ENCODE measurements around the gene SDR42E1.
"Not testable (repeated sequence)": the region's sequence is repeated elsewhere in the genome, so short reads cannot be mapped to it uniquely, and the experiment has no call there.

Gene SDR42E1

GRCh38 chr16:82004601-82005000 is 6.7 kb downstream of the SDR42E1 start:
- DNase-seq (ENCODE audit: low read depth) = no peak

GRCh38 chr16:82002831-82003230 is 8.4 kb downstream of the SDR42E1 start:
- no peak for DNase-seq (ENCODE audit: low read depth)

DNA sequence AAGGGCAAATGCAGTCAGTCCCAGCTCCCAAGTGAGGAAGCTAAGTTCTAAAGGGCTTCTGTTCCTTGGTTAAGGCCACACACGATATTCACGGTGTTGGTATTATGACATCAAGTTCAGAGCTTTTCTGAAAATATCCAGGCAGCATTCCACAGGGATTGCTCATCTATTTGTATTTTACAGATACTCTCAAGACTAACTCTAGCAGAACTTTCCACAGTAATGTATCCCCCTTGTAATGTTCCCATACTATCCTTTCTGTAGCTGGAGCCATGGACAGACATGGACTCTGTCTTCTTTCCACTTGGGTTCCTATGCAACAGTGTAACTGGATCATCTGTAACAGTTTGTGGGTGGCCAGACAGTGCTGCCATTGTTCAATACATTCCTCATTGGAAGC is 13.5 kb downstream of the SDR42E1 start:
- no peak for DNase-seq (ENCODE audit: low read depth)

DNA sequence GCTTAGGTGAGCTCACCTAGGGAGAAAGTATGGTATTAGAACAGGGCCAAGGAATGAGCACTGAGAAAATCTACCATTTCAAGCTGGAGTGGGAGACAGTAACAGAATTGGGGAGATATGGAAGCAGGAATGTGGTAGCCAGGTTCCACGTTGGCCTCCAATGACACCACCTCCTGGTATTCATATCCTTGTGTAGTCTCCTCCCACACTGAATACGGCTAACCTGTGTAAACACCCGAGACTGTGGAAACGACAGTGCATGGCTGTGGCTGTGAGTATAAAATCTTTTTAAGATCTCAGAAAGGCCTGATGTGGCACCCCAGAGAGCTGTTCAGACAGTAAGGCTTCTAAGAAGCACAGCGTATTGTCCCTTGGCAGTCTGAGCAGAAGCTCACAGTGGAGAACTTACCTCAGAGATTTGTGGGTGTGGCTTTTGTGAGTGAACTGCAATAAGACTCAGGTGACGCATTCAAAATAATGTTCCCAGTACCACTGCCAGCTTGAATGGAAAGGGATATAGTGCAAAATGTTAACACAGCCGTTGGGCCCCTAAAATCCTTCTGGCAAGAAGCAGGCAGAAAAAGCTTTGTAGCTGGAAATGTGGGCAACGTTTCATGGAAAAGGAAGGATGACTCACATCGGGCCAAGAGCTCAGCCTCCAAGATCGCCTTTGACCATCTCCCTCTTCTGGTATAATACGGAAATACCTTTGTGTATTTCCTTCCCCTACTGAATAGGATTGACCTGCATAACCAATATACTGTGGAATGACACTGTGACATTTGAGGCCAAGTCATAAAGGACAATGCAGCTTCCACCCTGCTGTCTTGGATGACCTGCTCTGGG is 14.4 kb downstream of the SDR42E1 start:
- DNase-seq (ENCODE audit: low read depth) = no peak

GRCh38 chr16:81995651-81996050 is 15.6 kb downstream of the SDR42E1 start:
- no peak for DNase-seq (ENCODE audit: low read depth)

DNA sequence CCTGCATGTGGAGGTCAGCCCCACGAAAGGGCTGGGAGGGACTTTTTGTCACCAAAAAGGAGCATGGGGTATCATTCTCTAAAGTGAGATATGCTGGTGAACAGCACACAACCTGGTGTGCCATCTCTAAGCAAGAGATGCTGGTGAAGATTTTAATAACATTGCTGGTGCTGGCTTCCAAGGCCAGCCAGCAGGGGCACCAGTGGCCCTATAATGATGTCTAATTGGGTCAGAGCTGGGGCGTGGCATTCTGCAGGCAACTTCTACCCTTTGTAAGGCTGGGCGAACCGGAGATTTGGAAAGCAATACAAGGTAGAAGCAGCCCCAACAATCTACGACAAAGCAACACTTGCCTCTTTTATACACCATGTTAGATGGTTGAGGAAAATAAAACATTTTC is 16.8 kb downstream of the SDR42E1 start:
- DNase-seq (ENCODE audit: low read depth) = no peak

GRCh38 chr16:81992859-81993258 is 18.4 kb downstream of the SDR42E1 start:
- no peak for DNase-seq (ENCODE audit: low read depth)

GRCh38 chr16:81987706-81988105 is 23.6 kb downstream of the SDR42E1 start:
- DNase-seq (ENCODE audit: low read depth) = no peak

DNA sequence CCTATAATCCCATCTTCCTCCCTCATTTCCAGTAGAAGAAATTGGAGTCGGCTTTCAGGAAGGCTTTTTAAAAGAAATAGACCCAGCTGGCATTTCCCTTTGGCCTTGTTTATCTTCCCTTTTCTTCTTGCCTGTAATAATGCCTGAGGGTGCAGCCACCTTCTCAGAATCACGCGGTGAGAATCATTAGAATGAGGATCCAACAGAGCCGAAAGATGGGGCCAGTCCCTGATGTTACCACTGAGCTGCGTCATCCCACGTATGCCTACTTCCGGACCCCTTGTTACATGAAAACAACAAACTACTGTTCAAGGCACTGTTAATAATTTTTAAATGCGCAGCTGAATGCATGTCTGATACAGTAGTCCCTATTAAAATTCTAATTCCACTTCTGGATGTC is 24.1 kb downstream of the SDR42E1 start:
- DNase-seq (ENCODE audit: low read depth) = no peak

- not testable (repeated sequence) for DNase-seq (ENCODE audit: low read depth)
These were observed 33.8 kb downstream of the SDR42E1 start for GRCh38 chr16:81977335-81977942.

GRCh38 chr16:81975637-81976036 is 35.6 kb downstream of the SDR42E1 start:
- no peak for DNase-seq (ENCODE audit: low read depth)

DNA sequence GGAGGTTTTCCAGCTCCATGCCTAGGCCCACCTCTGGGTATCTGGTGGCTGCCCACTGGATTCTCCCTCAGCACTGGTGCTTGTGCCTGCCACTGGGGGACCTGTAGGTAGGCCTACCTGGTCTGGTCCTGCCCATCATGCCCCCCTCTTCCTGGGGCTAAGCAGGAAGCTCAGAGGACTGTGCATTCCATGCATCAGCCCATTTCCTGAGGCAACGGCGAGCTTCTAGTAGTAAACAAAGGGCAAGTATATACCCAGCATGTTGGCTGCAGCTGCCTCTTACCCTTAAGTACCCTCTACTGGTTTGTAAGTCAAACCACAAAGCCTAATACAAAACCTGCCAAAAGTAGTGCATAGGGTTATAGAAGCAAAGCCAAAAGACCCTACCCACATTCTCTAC is 37.5 kb downstream of the SDR42E1 start:
- DNase-seq (ENCODE audit: low read depth) = no peak

- DNase-seq (ENCODE audit: low read depth) = no peak
These were observed 39.4 kb downstream of the SDR42E1 start for GRCh38 chr16:81971853-81972252.

- no peak for DNase-seq (ENCODE audit: low read depth)
These were observed 43.9 kb downstream of the SDR42E1 start for GRCh38 chr16:81967358-81967757.

DNA sequence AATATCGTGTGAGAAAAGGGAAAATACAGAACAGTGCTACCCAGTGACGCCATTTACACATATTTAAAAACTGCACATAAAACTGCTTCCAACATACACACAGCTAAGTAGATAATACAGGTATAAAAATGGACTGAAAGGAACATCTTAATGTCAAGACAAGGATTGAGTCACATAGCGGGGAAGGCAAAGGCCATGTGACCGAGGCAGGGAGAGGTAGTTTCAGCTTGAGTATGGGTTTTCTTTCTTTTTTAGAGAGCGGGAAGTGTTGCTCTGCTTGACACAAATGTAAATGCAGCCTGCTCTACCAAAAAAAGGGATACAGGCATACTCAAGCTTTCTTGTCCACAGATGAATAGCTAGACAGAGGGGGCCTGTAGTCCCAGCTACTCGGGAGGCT is 46.5 kb downstream of the SDR42E1 start:
- no peak for DNase-seq (ENCODE audit: low read depth)

GRCh38 chr16:81956213-81956948 is 54.9 kb downstream of the SDR42E1 start:
- no peak for DNase-seq (ENCODE audit: low read depth)

DNA sequence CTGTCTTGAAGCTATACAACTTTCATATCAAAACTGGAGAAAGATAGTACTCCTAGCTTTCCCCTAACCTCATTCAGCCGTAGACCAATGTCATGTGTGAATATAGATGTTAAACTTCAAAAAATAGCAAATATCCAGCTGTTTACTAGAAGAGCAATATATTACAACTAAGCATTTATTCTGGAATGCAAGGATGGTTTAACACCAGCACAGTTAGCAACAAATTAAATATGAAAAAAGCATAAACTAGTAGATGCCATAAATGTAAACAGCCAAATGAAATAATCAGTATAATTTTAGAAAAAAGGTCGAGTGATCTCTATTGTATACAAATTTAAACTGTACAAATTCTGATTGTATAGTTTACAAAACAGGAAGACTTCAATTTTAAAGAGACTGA is 59.7 kb downstream of the SDR42E1 start:
- no peak for DNase-seq (ENCODE audit: low read depth)

DNA sequence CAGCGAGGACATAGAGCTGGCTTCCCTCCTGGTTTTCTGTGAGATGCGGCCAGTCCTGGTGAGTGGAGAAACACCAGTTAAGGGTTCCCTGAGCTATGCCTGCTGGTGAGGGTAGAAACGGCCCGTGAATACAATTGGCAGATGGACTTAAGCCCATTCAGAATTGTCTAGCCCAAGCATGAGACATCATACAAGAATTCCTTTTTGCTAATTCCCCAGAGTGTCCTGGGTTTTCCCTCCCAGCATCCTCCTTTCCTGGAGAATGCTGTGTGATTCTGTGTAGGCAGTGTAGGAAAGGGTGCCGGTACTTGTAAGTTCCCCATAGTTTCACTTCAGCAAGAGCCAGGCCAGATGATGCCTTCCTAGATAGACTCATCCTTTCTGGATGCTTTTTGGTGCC is 65.1 kb downstream of the SDR42E1 start:
- DNase-seq (ENCODE audit: low read depth) = no peak

DNA sequence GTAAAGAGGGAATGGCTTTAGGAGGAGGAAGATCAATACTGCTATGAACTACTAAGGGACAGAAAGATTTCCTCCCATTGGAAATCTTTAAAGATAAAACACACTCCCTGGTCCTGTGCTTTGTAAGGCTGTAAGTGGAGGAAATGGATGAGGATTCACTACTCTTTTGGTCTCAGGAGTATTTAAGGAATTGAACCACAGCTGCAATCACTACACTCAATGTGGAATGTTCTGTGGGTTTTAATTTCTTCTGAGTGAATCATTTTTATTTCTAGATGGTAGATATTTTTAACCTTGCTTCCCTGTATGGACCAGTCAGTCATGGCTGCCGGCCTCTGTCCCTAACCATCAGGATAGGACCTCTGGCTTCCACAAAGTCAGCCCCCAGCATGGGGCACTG is 65.6 kb downstream of the SDR42E1 start:
- DNase-seq (ENCODE audit: low read depth) = no peak

DNA sequence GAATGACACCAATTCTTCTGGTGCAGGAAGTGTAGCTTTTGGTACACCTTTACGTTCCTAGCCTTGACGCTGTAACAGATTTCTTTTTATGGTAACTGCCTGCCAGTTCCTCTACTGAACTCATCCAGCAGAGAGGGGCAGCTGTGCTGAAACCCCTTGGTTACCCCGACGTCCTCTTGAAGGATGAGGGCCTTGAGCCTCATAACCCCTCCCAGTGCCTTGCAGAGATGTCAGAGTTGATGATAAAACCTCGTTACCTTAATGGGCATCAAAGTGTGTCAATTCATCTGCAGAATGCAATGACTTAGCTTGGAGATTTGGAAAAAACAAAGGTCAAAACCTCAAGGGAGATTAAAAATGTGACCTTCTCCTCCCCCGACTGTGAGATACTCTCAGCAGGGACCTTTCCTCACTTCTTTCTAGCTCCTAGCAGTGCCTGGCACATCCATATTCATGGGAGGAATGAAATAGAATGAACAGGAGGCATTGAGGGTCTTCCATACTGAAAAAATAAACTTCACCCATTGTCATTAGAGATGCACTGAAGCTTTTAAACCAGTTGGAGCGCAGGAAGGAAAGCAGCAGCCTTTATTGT is 69.2 kb downstream of the SDR42E1 start:
- no peak for DNase-seq (ENCODE audit: low read depth)

- DNase-seq (ENCODE audit: low read depth) = no peak
These were observed 70.3 kb downstream of the SDR42E1 start for GRCh38 chr16:81940781-81941560.
